HepG2 (cell line): ENCODE results near the gene HES3. TPM values are rescaled to one million over a fixed set of nuclear protein-coding genes. Genes with fewer than 3 reads are reported as not detected.

Experiments
- ATRX ChIP-seq: sonication (generic); formaldehyde crosslinking; IDR thresholded peaks from 2 replicates; pipeline ENCODE4 v1.4.0; 2020; ENCODE audit warnings: missing genetic modification reagents, borderline replicate concordance
- ERF ChIP-seq: IDR thresholded peaks from 2 replicates; pipeline ENCODE4 v1.6.1; 2018; ENCODE audit warnings: missing biosample characterization, missing genetic modification reagents
- FOSL2 ChIP-seq: sonication (generic); formaldehyde crosslinking; IDR thresholded peaks from 2 replicates; pipeline ENCODE4 v1.4.0; 2020; ENCODE audit warnings: missing genetic modification reagents
- HMG20A ChIP-seq: IDR thresholded peaks from 2 replicates; pipeline ENCODE4 v1.6.1; 2016; ENCODE audit warnings: borderline replicate concordance
- HNRNPH1 ChIP-seq: fragments of 200-400 bp; formaldehyde crosslinking; optimal IDR thresholded peaks from 2 replicates; pipeline ENCODE3; 2017; ENCODE audit warnings: mild to moderate bottlenecking, low read depth, low read length
- KDM5B ChIP-seq: sonication (generic); formaldehyde crosslinking; IDR thresholded peaks from 2 replicates; pipeline ENCODE4 v1.4.0; 2020; ENCODE audit warnings: missing genetic modification reagents, mild to moderate bottlenecking, borderline replicate concordance
- KLF6 ChIP-seq: IDR thresholded peaks from 2 replicates; pipeline ENCODE4 v1.8.0; 2016; ENCODE audit warnings: missing biosample characterization, missing genetic modification reagents
- KMT2B ChIP-seq: IDR thresholded peaks from 2 replicates; pipeline ENCODE4 v1.6.1; 2016; ENCODE audit warnings: missing genetic modification reagents, missing compliant biosample characterization
- MAZ ChIP-seq, 2 experiments: sonication (generic) in 1 of 2; formaldehyde crosslinking in 1 of 2; IDR thresholded peaks; 2 replicates each; pipeline versions ENCODE4 v1.5.0 to v1.6.1; 2012 to 2020; ENCODE audit warnings: low read depth in 2 of 2, mild to moderate bottlenecking in 2 of 2, borderline replicate concordance in 1 of 2, improper control_type of control experiment in 1 of 2, low read length in 1 of 2, missing genetic modification reagents in 1 of 2, moderate library complexity in 1 of 2
- PBX3 ChIP-seq: sonication (generic); formaldehyde crosslinking; IDR thresholded peaks from 2 replicates; pipeline ENCODE4 v1.8.1; 2023; ENCODE audit warnings: missing genetic modification reagents, inconsistent platforms, borderline replicate concordance
- REXO4 ChIP-seq: sonication (generic); formaldehyde crosslinking; IDR thresholded peaks from 2 replicates; pipeline ENCODE4 v1.8.0; 2022; ENCODE audit warnings: missing genetic modification reagents, mild to moderate bottlenecking, borderline replicate concordance
- SATB2 ChIP-seq: sonication (generic); formaldehyde crosslinking; IDR thresholded peaks from 2 replicates; pipeline ENCODE4 v1.5.0; 2020; ENCODE audit warnings: missing genetic modification reagents
- SNAPC2 ChIP-seq: sonication (generic); formaldehyde crosslinking; IDR thresholded peaks from 2 replicates; pipeline ENCODE4 v1.8.1; 2022; ENCODE audit warnings: mild to moderate bottlenecking, missing genetic modification reagents
- YY1 ChIP-seq: IDR thresholded peaks from 2 replicates; pipeline ENCODE4 v1.6.1; 2011; ENCODE audit warnings: low read length, low read depth, moderate library complexity, mild to moderate bottlenecking; ENCODE audit not compliant: insufficient read depth, insufficient replicate concordance
- ZHX2 ChIP-seq, 2 experiments: sonication (generic) in 1 of 2; formaldehyde crosslinking in 1 of 2; IDR thresholded peaks; 2 replicates each; pipeline versions ENCODE4 v1.6.1 to v1.9.0; 2014 to 2022; ENCODE audit warnings: antibody characterized with exemption in 1 of 2, borderline replicate concordance in 1 of 2, inconsistent platforms in 1 of 2, low read depth in 1 of 2, missing genetic modification reagents in 1 of 2
- ZNF260 ChIP-seq: sonication (generic); formaldehyde crosslinking; IDR thresholded peaks from 2 replicates; pipeline ENCODE4 v1.4.0; 2020; ENCODE audit warnings: missing genetic modification reagents, low read depth, mild to moderate bottlenecking, borderline replicate concordance
- ZNF343 ChIP-seq: sonication (generic); formaldehyde crosslinking; IDR thresholded peaks from 2 replicates; pipeline ENCODE4 v1.4.0; 2020; ENCODE audit warnings: mild to moderate bottlenecking, missing genetic modification reagents
- ZNF367 ChIP-seq: sonication (generic); formaldehyde crosslinking; IDR thresholded peaks from 2 replicates; pipeline ENCODE4 v1.4.0; 2020; ENCODE audit warnings: missing genetic modification reagents, borderline replicate concordance
- ZNF777 ChIP-seq: sonication (generic); formaldehyde crosslinking; IDR thresholded peaks from 2 replicates; pipeline ENCODE4 v1.4.0; 2020; ENCODE audit warnings: missing genetic modification reagents
- ZNF800 ChIP-seq: sonication (generic); formaldehyde crosslinking; IDR thresholded peaks from 2 replicates; pipeline ENCODE4 v1.4.0; 2020; ENCODE audit warnings: missing genetic modification reagents
- polyA plus RNA-seq, 8 experiments: library from polyadenylated mRNA; depleted of rRNA in 3 of 8; stranded (reverse) in 7 of 8; unstranded in 1 of 8; fragments of >200 nt; fragmentation: Illumina TruSeq in 4 of 8; extraction: Trizol in 4 of 8; gene quantifications; 2 replicates each; pipeline versions ENCODE4 v1.2.1 to v1.2.3, GENCODE V29; 2011 to 2016; ENCODE audit warnings: low read depth in 4 of 8, missing spikeins in 1 of 8, mixed read lengths in 1 of 8; ENCODE audit not compliant: insufficient read depth in 1 of 8
- total RNA-seq, 5 experiments: library from RNA; depleted of rRNA; stranded (reverse); fragments of >200 nt; fragmentation: Illumina TruSeq; extraction: Trizol; gene quantifications; 2 replicates each; pipeline ENCODE4 v1.2.3, GENCODE V29; 2016; ENCODE audit warnings: low read depth in 1 of 5

The HES3 gene
- total and polyA plus RNA-seq, 2 of the 13 experiments (the other 11 are each of a cell fraction or from before 2014, with no cell fraction given), result not detected

GRCh38 chr1:6245086-6245868 lies 1.3 kb downstream of the HES3 start (continued):
- TF ChIP-seq MAZ (IDR thresholded peaks at IDR 0.05; ENCODE audit: borderline replicate concordance, low read depth, low read length), result no peak
- peak; percentile 97 for TF ChIP-seq MAZ (CRISPR knock-in tag; IDR thresholded peaks at IDR 0.05; ENCODE audit: low read depth)
- TF ChIP-seq HMG20A (CRISPR knock-in tag), result peak; percentile 54; the same call in 1 of the 2 replicates
- TF ChIP-seq SATB2 (CRISPR knock-in tag), result peak; percentile 99
- peak; percentile 91 for TF ChIP-seq KMT2B
- peak; percentile 98 for TF ChIP-seq ZNF800
- peak; percentile 91 for TF ChIP-seq SNAPC2 (CRISPR knock-in tag)
- TF ChIP-seq FOSL2 (CRISPR knock-in tag), result peak; percentile 76
- no peak for TF ChIP-seq ZHX2 (IDR thresholded peaks at IDR 0.05; ENCODE audit: low read depth)
- TF ChIP-seq ZHX2 (CRISPR knock-in tag; IDR thresholded peaks at IDR 0.05; ENCODE audit: borderline replicate concordance), result peak; percentile 99
- TF ChIP-seq PBX3, result peak; percentile 98
- peak; percentile 98; the same call in 1 of the 2 replicates for TF ChIP-seq ZNF367
- peak; percentile 100 for TF ChIP-seq ERF (CRISPR knock-in tag)
- TF ChIP-seq ZNF343 (CRISPR knock-in tag), result peak; percentile 98
- peak; percentile 99 for TF ChIP-seq KDM5B (CRISPR knock-in tag)
- TF ChIP-seq ZNF260, result no peak
- peak; percentile 47 for TF ChIP-seq YY1
- peak; percentile 99 for TF ChIP-seq ZNF777 (CRISPR knock-in tag)
- peak; percentile 78 for TF ChIP-seq REXO4
- no peak for TF ChIP-seq HNRNPH1
- TF ChIP-seq KLF6 (CRISPR knock-in tag), result peak; percentile 100
- no peak for TF ChIP-seq ATRX
